ENCODE results near the gene SNAPC5. TPM values are rescaled to one million over a fixed set of nuclear protein-coding genes. Genes with fewer than 3 reads are reported as not detected.

The SNAPC5 gene, protein sequence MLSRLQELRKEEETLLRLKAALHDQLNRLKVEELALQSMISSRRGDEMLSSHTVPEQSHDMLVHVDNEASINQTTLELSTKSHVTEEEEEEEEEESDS
- 10.1 and 26.2 TPM in 2 replicates for total RNA-seq

- TF ChIP-seq CTCF (IDR thresholded peaks at IDR 0.05; ENCODE audit: insufficient read depth, low read length, poor library complexity, severe bottlenecking) = peak; percentile 97
- peak within 1 kb of the TSS; percentile 66 for H3K4me3 ChIP-seq (ENCODE audit: low read depth, low read length)
- H3K36me3 ChIP-seq (ENCODE audit: control insufficient read depth, insufficient read depth, low read length) = no peaks in the 10 kb centered on the region
- no peaks in the 10 kb centered on the region for H3K27me3 ChIP-seq (ENCODE audit: control insufficient read depth, insufficient read depth, low read length)
- peak; percentile 65 for DNase-seq (ENCODE audit: low read depth)
Measured at GRCh38 chr15:66497502-66498455, at the start of gene SNAPC5. SNAPC5 (minus strand) TSS chr15:66497762; CDS start chr15:66497731, 31 bp downstream.

DNA sequence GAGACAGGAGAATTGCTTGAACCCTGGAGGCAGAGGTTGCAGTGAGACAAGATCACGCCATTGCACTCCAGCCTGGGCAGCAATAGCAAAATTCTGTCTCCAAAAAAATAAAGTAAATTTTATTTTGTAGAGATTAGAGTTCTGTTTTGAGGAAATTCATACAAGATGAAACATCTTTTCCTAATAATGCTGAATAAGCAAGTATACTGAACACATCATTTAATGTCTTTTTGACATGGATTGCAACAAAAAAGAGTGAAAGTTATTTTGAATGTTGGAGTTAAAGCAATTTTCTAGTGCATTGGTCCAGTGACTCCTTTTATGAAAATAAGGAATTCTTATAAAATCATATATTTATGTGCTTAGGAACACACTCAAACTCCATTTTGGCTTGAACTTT lies 47.7 kb upstream of the SNAPC5 start:
- no peak for TF ChIP-seq CTCF (IDR thresholded peaks at IDR 0.05; ENCODE audit: insufficient read depth, low read length, poor library complexity, severe bottlenecking)
- Histone ChIP-seq H3K27me3 (ENCODE audit: control insufficient read depth, insufficient read depth, low read length) (no peaks in the 10 kb centered on the region), H3K4me3 (ENCODE audit: low read depth, low read length) (no peak overlapping the region), H3K36me3 (ENCODE audit: control insufficient read depth, insufficient read depth, low read length) (no peaks in the 10 kb centered on the region)
- no peak for DNase-seq (ENCODE audit: low read depth)

DNA sequence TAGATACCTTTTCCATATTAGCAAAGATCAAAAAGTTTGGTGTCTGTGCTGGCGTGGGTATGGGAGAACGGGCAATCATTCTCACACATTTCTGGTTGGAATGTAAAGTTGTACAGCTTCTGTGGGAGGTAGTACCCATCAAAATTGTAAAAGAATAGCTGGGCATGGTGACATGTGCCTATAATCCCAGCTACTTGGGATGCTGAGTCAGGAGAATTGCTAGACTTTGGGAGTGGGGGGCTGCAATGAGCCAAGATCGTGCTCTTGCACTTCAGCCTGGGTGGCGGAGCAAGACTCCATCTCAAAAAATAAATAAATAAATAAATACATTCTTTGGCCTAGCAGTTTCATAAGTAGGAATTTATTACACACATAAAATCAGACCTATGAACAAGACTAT lies 45.3 kb upstream of the SNAPC5 start:
- Histone ChIP-seq H3K4me3 (ENCODE audit: low read depth, low read length) (no peak overlapping the region), H3K27me3 (ENCODE audit: control insufficient read depth, insufficient read depth, low read length) (no peaks in the 10 kb centered on the region), H3K36me3 (ENCODE audit: control insufficient read depth, insufficient read depth, low read length) (no peaks in the 10 kb centered on the region)
- no peak for TF ChIP-seq CTCF (IDR thresholded peaks at IDR 0.05; ENCODE audit: insufficient read depth, low read length, poor library complexity, severe bottlenecking)
- DNase-seq (ENCODE audit: low read depth) = no peak

- H3K27me3 ChIP-seq (ENCODE audit: control insufficient read depth, insufficient read depth, low read length) = no peaks in the 10 kb centered on the region
- no peaks in the 10 kb centered on the region for H3K36me3 ChIP-seq (ENCODE audit: control insufficient read depth, insufficient read depth, low read length)
- H3K4me3 ChIP-seq (ENCODE audit: low read depth, low read length) = no peak overlapping the region
- TF ChIP-seq CTCF (IDR thresholded peaks at IDR 0.05; ENCODE audit: insufficient read depth, low read length, poor library complexity, severe bottlenecking) = no peak
- DNase-seq (ENCODE audit: low read depth) = no peak
Measured at GRCh38 chr15:66535056-66535455, 37.5 kb upstream of the SNAPC5 start.

- no peaks in the 10 kb centered on the region for H3K27me3 ChIP-seq (ENCODE audit: control insufficient read depth, insufficient read depth, low read length)
- H3K4me3 ChIP-seq (ENCODE audit: low read depth, low read length) = no peak overlapping the region
- DNase-seq (ENCODE audit: low read depth) = no peak
- no peaks in the 10 kb centered on the region for H3K36me3 ChIP-seq (ENCODE audit: control insufficient read depth, insufficient read depth, low read length)
- TF ChIP-seq CTCF (IDR thresholded peaks at IDR 0.05; ENCODE audit: insufficient read depth, low read length, poor library complexity, severe bottlenecking) = no peak
Measured at GRCh38 chr15:66524838-66525237, 27.3 kb upstream of the SNAPC5 start.

Data from kidney epithelial cell (primary cell).